Astrocyte (in vitro differentiated cells and primary cell): ENCODE measurements around the gene THRAP3.

ENCODE experiments used
- EZH2 ChIP-seq: IDR thresholded peaks from 2 replicates; pipeline ENCODE4 v1.6.1; 2012; ENCODE audit warnings: mild to moderate bottlenecking, low read length, inconsistent platforms; ENCODE audit not compliant: insufficient read depth
- TF ChIP-seq, protein P1 (sequence below): IDR thresholded peaks from 2 replicates; pipeline ENCODE4 v1.5.1; 2011; ENCODE audit warnings: low read depth, mild to moderate bottlenecking, inconsistent platforms, low read length, moderate library complexity; ENCODE audit not compliant: insufficient read depth

- TF ChIP-seq, protein P1, sequence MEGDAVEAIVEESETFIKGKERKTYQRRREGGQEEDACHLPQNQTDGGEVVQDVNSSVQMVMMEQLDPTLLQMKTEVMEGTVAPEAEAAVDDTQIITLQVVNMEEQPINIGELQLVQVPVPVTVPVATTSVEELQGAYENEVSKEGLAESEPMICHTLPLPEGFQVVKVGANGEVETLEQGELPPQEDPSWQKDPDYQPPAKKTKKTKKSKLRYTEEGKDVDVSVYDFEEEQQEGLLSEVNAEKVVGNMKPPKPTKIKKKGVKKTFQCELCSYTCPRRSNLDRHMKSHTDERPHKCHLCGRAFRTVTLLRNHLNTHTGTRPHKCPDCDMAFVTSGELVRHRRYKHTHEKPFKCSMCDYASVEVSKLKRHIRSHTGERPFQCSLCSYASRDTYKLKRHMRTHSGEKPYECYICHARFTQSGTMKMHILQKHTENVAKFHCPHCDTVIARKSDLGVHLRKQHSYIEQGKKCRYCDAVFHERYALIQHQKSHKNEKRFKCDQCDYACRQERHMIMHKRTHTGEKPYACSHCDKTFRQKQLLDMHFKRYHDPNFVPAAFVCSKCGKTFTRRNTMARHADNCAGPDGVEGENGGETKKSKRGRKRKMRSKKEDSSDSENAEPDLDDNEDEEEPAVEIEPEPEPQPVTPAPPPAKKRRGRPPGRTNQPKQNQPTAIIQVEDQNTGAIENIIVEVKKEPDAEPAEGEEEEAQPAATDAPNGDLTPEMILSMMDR = no peak
- TF ChIP-seq EZH2 = no peak
These were observed 17.9 kb upstream of the THRAP3 start for GRCh38 chr1:36206323-36206858.
